ENCODE measurements around the gene ZNF511. TPM values are rescaled to one million over a fixed set of nuclear protein-coding genes. Genes with fewer than 3 reads are reported as not detected.
A peak's percentile ranks its signal among the peaks of the same experiment; 100 is the strongest.

The ZNF511 gene
- total and polyA plus RNA-seq, 2 donors (not counting 1 experiment from before 2014, with no cell fraction given) = 30.7 to 45.1 TPM

- peak overlapping the region; percentile 71 for H2AFZ ChIP-seq (ENCODE audit: insufficient read depth, low read depth, low read length, poor library complexity, severe bottlenecking)
- H3K27ac ChIP-seq (ENCODE audit: low read length in 2 of 2) = no peak overlapping the region
- DNase-seq = no peak
- no peaks in the 10 kb centered on the region for H3K79me2 ChIP-seq (ENCODE audit: control insufficient read depth, insufficient read depth, low read length)
- Mint-ChIP-seq H3K27ac (no peak overlapping the region), H3K9me3 (ENCODE audit: insufficient read depth) (peaks cover 3% of the 10 kb centered on the region), H3K4me3 (peak overlapping the region; percentile 88), H3K4me1 (peaks cover 12% of the 10 kb centered on the region), H3K27me3 (peaks cover 50% of the 10 kb centered on the region)
- WGBS (ENCODE audit: insufficient coverage) = 24% methylated on average over 19 of the region's 20 CpGs
- CTCF ChIA-PET = interaction anchor here (0.7 to 1.6 kb wide), 3 partner anchors 9 to 171 kb away, joined by 3 to 6 read pairs (median 3); partner anchors contain the start of gene MTG1
- H3K9ac ChIP-seq (ENCODE audit: low read length) = peak overlapping the region; percentile 57
- H3K9me3 ChIP-seq (ENCODE audit: control extremely low read depth in 1 of 3, control insufficient read depth in 2 of 3, insufficient read depth in 1 of 3, low read length in 2 of 3) = peaks cover 0 to 24% (median 0%) of the 10 kb centered on the region in 3 donors
- H3K27me3 ChIP-seq (replicated peaks in 1 of 4; ENCODE audit: control extremely low read depth in 1 of 4, control insufficient read depth in 3 of 4, insufficient read depth in 4 of 4, low read length in 3 of 4) = peaks cover 0 to 52% (median 38%) of the 10 kb centered on the region in 4 experiments
- H4K20me1 ChIP-seq (ENCODE audit: control insufficient read depth, insufficient read depth, low read length, poor library complexity, severe bottlenecking) = no peaks in the 10 kb centered on the region
- no peaks in the 10 kb centered on the region for H3K36me3 ChIP-seq (replicated peaks in 1 of 2; ENCODE audit: control extremely low read depth in 1 of 2, control insufficient read depth in 1 of 2, extremely low read depth in 1 of 2, insufficient read depth in 2 of 2, low read length in 1 of 2)
- H3K4me3 ChIP-seq (ENCODE audit: control extremely low read depth in 1 of 5, extremely low read depth in 1 of 5, insufficient read depth in 1 of 5, low read depth in 2 of 5, low read length in 4 of 5) = peak overlapping the region in 3 of 5 experiments; percentile 37 to 51 (median 45)
- intact Hi-C loops (cut with micrococcal nuclease) = no loop called here
- POLR2A ChIA-PET = interaction anchor here (0.7 to 0.9 kb wide), 2 partner anchors 10 to 50 kb away, joined by 3 read pairs; no protein-coding TSS in a partner anchor
- peak overlapping the region; percentile 85 for H3K4me2 ChIP-seq (replicated peaks; ENCODE audit: low read depth, low read length, poor library complexity, severe bottlenecking)
- peaks cover 23 to 40% of the 10 kb centered on the region in 2 donors for H3K4me1 ChIP-seq (ENCODE audit: control insufficient read depth in 2 of 2, insufficient read depth in 2 of 2, low read length in 2 of 2)
- peak; percentile 16 for ATAC-seq (ENCODE audit: low read depth)
- TF ChIP-seq, protein P1, sequence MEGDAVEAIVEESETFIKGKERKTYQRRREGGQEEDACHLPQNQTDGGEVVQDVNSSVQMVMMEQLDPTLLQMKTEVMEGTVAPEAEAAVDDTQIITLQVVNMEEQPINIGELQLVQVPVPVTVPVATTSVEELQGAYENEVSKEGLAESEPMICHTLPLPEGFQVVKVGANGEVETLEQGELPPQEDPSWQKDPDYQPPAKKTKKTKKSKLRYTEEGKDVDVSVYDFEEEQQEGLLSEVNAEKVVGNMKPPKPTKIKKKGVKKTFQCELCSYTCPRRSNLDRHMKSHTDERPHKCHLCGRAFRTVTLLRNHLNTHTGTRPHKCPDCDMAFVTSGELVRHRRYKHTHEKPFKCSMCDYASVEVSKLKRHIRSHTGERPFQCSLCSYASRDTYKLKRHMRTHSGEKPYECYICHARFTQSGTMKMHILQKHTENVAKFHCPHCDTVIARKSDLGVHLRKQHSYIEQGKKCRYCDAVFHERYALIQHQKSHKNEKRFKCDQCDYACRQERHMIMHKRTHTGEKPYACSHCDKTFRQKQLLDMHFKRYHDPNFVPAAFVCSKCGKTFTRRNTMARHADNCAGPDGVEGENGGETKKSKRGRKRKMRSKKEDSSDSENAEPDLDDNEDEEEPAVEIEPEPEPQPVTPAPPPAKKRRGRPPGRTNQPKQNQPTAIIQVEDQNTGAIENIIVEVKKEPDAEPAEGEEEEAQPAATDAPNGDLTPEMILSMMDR (IDR thresholded peaks at IDR 0.05) = no peak
- TF ChIP-seq EZH2 (IDR thresholded peaks at IDR 0.05; ENCODE audit: borderline replicate concordance, insufficient read depth, low read depth, low read length, poor library complexity, severe bottlenecking) = no peak
Observed at GRCh38 chr10:133324857-133325260, 16.1 kb downstream of the ZNF511 start.

DNA sequence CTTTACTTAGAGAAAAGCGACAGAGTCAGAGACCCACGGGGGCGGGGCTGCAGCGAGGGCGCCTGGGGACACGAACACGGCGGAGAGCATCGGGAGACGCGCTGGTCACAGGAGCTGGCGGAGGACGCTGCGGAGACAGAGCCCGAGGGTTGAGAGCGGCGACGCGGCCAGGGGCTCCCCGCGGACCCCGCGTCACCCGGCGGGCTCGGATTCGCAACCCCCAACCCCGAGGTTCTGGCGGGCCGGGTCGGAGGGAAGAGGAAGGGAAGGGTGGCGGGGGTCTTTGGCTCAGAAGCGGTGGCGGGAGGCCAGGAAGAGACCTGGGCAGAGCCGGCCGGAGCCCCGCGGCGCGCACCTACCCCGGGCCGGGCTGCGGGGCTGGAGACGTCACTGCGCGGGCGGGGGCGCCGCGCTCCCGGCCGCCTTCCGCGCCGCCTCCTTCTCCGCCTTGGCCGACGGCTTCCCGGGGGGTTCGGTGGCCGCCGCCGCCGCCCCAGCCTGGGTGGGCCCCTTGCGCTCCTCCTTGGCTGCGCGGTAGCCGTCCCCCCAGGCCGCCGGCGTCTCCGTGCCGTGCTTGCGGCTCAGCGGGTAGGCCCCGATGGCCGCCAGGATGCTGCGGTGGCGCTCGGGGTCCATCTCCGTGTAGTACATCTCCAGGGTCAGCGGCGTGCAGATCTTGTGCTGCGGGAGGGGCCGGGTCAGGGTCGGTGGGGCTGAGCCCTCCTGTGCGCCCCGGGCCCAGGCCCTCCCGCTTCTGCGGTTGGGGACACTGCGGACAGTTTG, 16.9 kb downstream of the ZNF511 start:
- H3K36me3 ChIP-seq (replicated peaks in 1 of 2; ENCODE audit: control extremely low read depth in 1 of 2, control insufficient read depth in 1 of 2, extremely low read depth in 1 of 2, insufficient read depth in 2 of 2, low read length in 1 of 2) = no peaks in the 10 kb centered on the region
- H3K4me3 Mint-ChIP-seq = peak overlapping the region; percentile 88
- 3% methylated on average over 91 of the region's 91 CpGs for WGBS (ENCODE audit: insufficient coverage)
- peaks cover 44% of the 10 kb centered on the region for H3K27me3 Mint-ChIP-seq
- DNase-seq = peak; percentile 48
- H3K4me2 ChIP-seq (replicated peaks; ENCODE audit: low read depth, low read length, poor library complexity, severe bottlenecking) = peak overlapping the region; percentile 85
- peaks cover 0 to 24% (median 0%) of the 10 kb centered on the region in 3 donors for H3K9me3 ChIP-seq (ENCODE audit: control extremely low read depth in 1 of 3, control insufficient read depth in 2 of 3, insufficient read depth in 1 of 3, low read length in 2 of 3)
- H3K4me3 ChIP-seq (ENCODE audit: control extremely low read depth in 1 of 5, extremely low read depth in 1 of 5, insufficient read depth in 1 of 5, low read depth in 2 of 5, low read length in 4 of 5) = peak overlapping the region in 3 of 5 experiments; percentile 37 to 51 (median 45)
- H2AFZ ChIP-seq (ENCODE audit: insufficient read depth, low read depth, low read length, poor library complexity, severe bottlenecking) = peak overlapping the region; percentile 71
- H4K20me1 ChIP-seq (ENCODE audit: control insufficient read depth, insufficient read depth, low read length, poor library complexity, severe bottlenecking) = no peaks in the 10 kb centered on the region
- ChIA-PET CTCF (interaction anchor here (0.7 kb wide), 1 partner anchor 170 kb away, joined by 3 read pairs; no protein-coding TSS in a partner anchor), POLR2A (no interaction called here)
- intact Hi-C loops (cut with micrococcal nuclease) = no loop called here
- no peaks in the 10 kb centered on the region for H3K79me2 ChIP-seq (ENCODE audit: control insufficient read depth, insufficient read depth, low read length)
- H3K4me1 ChIP-seq (ENCODE audit: control insufficient read depth in 2 of 2, insufficient read depth in 2 of 2, low read length in 2 of 2) = peaks cover 26 to 42% of the 10 kb centered on the region in 2 donors
- peaks cover 0 to 55% (median 38%) of the 10 kb centered on the region in 4 experiments for H3K27me3 ChIP-seq (replicated peaks in 1 of 4; ENCODE audit: control extremely low read depth in 1 of 4, control insufficient read depth in 3 of 4, insufficient read depth in 4 of 4, low read length in 3 of 4)
- H3K27ac Mint-ChIP-seq = no peak overlapping the region
- no peak overlapping the region for H3K27ac ChIP-seq (ENCODE audit: low read length in 2 of 2)
- peak; percentile 73 for TF ChIP-seq EZH2 (IDR thresholded peaks at IDR 0.05; ENCODE audit: borderline replicate concordance, insufficient read depth, low read depth, low read length, poor library complexity, severe bottlenecking)
- TF ChIP-seq, protein P1 (IDR thresholded peaks at IDR 0.05) = no peak
- H3K9me3 Mint-ChIP-seq (ENCODE audit: insufficient read depth) = no peaks in the 10 kb centered on the region
- H3K9ac ChIP-seq (ENCODE audit: low read length) = peak overlapping the region; percentile 57
- no peak for ATAC-seq (ENCODE audit: low read depth)
- peaks cover 14% of the 10 kb centered on the region for H3K4me1 Mint-ChIP-seq
